PC-3 (cell line): ENCODE results near the gene SIL1.

ENCODE experiments used
- EZH2 ChIP-seq: fragments of 300-600 bp; sonication (generic); IDR thresholded peaks from one replicate; pipeline ENCODE4 v1.6.1; 2017; ENCODE audit warnings: antibody characterized with exemption, mild to moderate bottlenecking, low read length; ENCODE audit not compliant: unreplicated experiment
- TF ChIP-seq, protein P1 (sequence below): fragments of 300-600 bp; sonication (generic); conservative IDR thresholded peaks from 2 replicates; pipeline ENCODE4 v1.5.1; 2017; ENCODE audit warnings: antibody characterized with exemption, low read depth, mild to moderate bottlenecking, low read length

- TF ChIP-seq EZH2: no peak
- TF ChIP-seq, protein P1, sequence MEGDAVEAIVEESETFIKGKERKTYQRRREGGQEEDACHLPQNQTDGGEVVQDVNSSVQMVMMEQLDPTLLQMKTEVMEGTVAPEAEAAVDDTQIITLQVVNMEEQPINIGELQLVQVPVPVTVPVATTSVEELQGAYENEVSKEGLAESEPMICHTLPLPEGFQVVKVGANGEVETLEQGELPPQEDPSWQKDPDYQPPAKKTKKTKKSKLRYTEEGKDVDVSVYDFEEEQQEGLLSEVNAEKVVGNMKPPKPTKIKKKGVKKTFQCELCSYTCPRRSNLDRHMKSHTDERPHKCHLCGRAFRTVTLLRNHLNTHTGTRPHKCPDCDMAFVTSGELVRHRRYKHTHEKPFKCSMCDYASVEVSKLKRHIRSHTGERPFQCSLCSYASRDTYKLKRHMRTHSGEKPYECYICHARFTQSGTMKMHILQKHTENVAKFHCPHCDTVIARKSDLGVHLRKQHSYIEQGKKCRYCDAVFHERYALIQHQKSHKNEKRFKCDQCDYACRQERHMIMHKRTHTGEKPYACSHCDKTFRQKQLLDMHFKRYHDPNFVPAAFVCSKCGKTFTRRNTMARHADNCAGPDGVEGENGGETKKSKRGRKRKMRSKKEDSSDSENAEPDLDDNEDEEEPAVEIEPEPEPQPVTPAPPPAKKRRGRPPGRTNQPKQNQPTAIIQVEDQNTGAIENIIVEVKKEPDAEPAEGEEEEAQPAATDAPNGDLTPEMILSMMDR: no peak
Measured at GRCh38 chr5:139243425-139243970, 45.3 kb upstream of the SIL1 start.
